ENCODE measurements around the gene PLEKHA7.

The PLEKHA7 gene

DNA sequence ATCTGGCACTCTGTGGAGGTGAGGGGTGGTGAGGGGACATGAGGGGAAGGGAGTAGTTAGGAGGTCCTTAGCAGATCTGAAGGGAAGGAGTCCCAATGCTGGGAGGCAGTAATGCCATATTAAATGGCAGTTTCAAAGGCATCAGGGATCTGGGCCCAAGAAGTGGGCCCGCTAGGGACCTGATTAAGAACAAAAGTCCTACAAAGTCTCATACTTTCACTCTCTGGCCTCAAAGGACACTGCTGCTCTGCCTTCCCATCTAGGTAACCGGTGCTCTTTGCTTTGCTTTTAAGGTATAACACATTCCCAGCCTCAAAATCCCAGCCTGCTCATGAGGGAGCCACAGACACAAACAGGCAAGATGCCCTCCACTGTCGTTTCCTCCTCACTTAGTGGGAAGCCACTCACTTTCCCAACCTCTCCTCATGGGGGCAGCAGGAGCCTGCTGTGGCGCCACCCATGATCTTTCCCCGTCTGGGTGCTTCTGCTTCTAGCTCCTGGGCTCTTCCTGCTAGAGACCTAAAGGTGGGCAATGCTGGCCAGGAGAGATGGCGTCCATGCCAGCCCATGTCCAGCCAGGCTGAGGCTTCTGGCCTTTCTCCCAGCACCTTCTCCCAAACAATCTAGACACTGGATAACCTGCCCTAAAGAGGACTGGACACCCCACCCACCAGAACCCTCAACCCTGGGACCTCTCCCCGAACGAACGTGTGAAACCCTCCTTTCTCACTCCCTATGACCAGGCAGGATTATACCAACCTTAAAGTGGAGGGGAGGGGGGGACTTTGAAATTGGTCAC is 68.3 kb downstream of the PLEKHA7 start:
- in situ Hi-C loops (cut with MboI; ENCODE audit: low sequenced_read_pairs): loop anchor here (25.0 kb wide), 1 partner anchor 116 kb away; no protein-coding TSS in a partner anchor

GRCh38 chr11:16942911-16943310 is 71.3 kb downstream of the PLEKHA7 start:
- in situ Hi-C loops (cut with MboI; ENCODE audit: low sequenced_read_pairs): loop anchor here (25.0 kb wide), 1 partner anchor 119 kb away; no protein-coding TSS in a partner anchor

DNA sequence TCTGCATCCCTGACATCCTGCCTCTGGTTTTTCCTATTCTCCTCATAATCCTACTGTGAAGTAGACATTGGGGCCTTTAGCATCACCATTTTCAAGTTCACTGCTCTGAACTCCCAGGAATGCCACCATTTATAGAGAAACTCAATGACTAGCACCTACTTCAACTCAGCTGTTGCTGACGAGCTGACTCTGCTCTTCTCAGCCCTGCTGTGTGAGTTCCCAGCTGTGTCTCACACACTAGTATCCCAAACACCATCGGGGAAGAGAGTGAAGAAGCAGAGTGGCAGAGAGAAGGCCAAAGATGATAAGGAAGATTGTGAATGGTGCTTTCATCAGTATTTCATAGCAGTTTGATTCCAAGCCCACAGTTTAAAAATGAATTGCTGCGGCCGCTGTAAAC is 71.9 kb downstream of the PLEKHA7 start:
- in situ Hi-C loops (cut with MboI; ENCODE audit: low sequenced_read_pairs): loop anchor here (25.0 kb wide), 1 partner anchor 120 kb away; no protein-coding TSS in a partner anchor

GRCh38 chr11:16941935-16942334 is 72.3 kb downstream of the PLEKHA7 start:
- in situ Hi-C loops (cut with MboI; ENCODE audit: low sequenced_read_pairs): loop anchor here (25.0 kb wide), 1 partner anchor 120 kb away; no protein-coding TSS in a partner anchor

- in situ Hi-C loops (cut with MboI; ENCODE audit: low sequenced_read_pairs): loop anchor here (25.0 kb wide), 1 partner anchor 124 kb away; no protein-coding TSS in a partner anchor
Observed at GRCh38 chr11:16938061-16938460, 76.2 kb downstream of the PLEKHA7 start.

DNA sequence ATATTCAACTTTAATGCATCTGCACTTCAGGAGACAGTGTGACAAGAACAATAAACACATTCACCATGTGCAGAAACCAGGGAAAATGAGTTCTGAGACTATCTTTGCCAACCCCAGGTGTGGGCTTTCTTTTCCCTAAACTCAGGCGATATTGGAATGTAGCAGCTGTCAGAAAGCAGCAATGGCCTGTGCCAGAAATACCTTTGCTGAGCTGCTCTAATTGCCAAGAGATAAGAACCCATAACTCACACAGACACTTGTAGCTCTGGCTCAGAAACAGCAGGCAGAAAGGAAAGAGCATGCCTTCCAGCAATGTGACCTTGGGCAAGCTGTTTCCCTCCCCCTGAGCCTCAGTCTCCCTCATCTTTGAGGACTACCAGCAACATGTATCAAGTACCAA is 77.6 kb downstream of the PLEKHA7 start:
- in situ Hi-C loops (cut with MboI; ENCODE audit: low sequenced_read_pairs): loop anchor here (25.0 kb wide), 1 partner anchor 126 kb away; no protein-coding TSS in a partner anchor

GRCh38 chr11:16935518-16936302 is 78.5 kb downstream of the PLEKHA7 start:
- in situ Hi-C loops (cut with MboI; ENCODE audit: low sequenced_read_pairs): loop anchor here (25.0 kb wide), 1 partner anchor 127 kb away; no protein-coding TSS in a partner anchor

DNA sequence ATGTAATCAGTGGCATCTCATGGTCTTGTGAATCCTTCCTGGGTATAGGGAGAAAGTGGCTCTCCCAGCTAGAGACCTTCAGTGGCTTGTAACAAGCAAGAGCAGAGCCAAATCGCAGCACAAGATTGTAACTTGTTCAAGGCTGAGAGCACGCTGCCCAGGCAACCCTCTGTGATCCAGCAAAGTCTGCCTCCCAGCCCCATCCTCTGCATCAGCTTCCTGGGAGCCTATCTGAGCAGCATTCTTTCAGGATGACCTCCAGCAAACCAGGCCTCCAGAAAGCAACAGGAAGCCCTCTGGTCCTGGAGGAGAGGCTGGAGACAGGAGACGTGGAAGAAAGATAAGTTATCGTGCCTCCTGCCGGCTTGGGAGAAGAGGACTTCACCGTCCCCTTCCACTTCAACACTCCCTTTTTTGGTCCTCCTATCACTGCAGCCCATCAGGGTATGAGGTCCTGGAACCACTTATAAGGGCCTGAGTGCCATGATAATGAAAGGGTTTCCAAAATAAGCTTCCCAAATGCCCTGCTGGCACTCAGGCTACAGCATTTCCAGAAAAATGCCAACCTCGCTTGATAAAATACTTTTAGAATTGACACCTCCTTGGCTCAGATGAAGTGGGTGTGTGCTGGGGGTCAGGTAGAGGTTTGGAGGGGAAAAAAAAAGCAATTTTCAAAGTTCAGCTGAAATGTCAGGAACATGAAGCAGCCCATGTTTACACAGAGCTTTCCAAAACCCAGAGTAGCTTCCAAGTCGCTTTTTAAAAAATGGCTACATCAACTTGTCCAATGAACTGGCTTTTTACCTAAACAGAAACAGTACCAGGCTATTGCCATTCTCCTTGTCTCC is 80.2 kb downstream of the PLEKHA7 start:
- in situ Hi-C loops (cut with MboI; ENCODE audit: low sequenced_read_pairs): loop anchor here (25.0 kb wide), 1 partner anchor 128 kb away; no protein-coding TSS in a partner anchor

DNA sequence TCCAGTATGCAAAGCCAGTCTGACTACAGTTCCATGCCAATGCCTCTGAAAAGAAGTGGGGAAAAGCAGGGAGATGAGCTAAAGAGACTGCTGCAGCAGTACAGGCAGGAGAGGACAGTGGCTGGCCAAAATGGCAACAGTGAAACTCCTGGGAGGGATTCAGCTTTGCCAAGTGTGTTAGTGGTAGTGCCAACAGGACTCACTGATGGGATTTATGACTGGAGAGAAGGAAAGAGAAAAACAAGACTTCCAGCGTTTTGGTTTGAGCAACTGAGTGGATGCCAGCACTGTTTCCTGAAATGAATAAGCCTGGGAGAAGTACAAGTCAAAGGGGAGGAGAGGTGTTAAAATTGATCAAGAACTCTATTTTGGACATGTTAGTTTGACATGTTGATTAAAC is 80.9 kb downstream of the PLEKHA7 start:
- in situ Hi-C loops (cut with MboI; ENCODE audit: low sequenced_read_pairs): loop anchor here (25.0 kb wide), 1 partner anchor 129 kb away; no protein-coding TSS in a partner anchor

- in situ Hi-C loops (cut with MboI; ENCODE audit: low sequenced_read_pairs): loop anchor here (25.0 kb wide), 1 partner anchor 134 kb away; no protein-coding TSS in a partner anchor
Observed at GRCh38 chr11:16928044-16928443, 86.2 kb downstream of the PLEKHA7 start.

GRCh38 chr11:16926883-16927626 is 87.2 kb downstream of the PLEKHA7 start:
- in situ Hi-C loops (cut with MboI; ENCODE audit: low sequenced_read_pairs): loop anchor here (25.0 kb wide), 1 partner anchor 135 kb away; no protein-coding TSS in a partner anchor

- in situ Hi-C loops (cut with MboI; ENCODE audit: low sequenced_read_pairs): loop anchor here (25.0 kb wide), 1 partner anchor 137 kb away; no protein-coding TSS in a partner anchor
Observed at GRCh38 chr11:16925561-16926065, 88.6 kb downstream of the PLEKHA7 start.

DNA sequence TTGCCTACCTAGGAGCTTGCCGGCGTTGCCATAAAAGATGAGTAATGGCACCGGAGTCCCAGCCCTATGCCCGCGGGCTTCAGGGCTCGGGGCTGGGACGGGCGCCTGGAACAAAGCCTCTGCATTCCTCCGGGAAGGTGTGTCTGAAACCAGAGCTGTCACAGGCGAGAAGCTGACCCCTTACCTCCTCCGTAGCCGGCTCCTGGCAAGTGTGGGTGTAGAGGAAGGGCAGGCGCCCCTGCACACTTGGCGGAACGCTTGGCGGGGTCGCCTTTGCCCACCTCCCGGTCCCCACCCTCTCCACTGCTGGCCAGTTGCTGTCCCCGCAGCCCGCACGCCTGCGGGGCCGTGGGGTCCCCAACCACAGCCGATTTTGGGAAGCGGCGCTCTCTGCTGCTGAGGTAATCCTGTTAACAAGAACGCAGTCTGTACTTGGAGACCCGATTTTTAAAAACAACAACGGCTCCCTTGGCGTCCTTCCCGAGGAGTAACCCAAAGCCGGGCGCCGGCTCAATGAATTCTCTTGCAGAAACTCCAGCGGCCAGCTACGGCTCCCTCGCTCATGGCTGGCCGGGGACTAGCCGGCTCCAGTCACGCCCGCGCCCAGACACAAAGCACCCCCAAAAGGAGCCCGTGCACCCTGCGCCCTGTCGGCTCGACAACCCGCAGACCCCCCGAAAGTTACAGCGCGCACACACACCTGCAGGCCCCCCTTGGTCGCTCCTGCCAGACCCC is 89.2 kb downstream of the PLEKHA7 start:
- in situ Hi-C loops (cut with MboI; ENCODE audit: low sequenced_read_pairs): loop anchor here (25.0 kb wide), 1 partner anchor 137 kb away; no protein-coding TSS in a partner anchor

GRCh38 chr11:16924462-16924825 is 89.8 kb downstream of the PLEKHA7 start:
- in situ Hi-C loops (cut with MboI; ENCODE audit: low sequenced_read_pairs): no loop called here

DNA sequence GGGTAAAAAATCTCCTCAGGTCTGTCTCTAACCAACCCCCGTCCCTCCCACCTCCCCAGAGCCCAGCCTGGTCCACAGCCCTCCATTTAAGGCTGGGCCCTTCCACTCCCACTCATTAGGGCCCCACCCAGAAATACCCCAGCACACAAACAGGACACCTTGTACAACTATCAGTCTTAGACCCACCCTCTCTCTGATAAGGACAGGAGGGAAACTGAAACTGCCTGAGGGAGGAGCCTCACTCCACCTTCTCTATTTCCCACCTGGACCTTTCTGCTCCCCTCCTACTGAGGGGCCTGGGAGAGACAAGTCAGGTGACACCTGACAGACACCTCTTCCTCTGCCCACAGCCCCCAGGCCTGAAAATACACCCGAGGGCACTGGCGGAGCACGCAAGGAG is 90.2 kb downstream of the PLEKHA7 start:
- in situ Hi-C loops (cut with MboI; ENCODE audit: low sequenced_read_pairs): no loop called here

- in situ Hi-C loops (cut with MboI; ENCODE audit: low sequenced_read_pairs): no loop called here
Observed at GRCh38 chr11:16921668-16922067, 92.5 kb downstream of the PLEKHA7 start.

DNA sequence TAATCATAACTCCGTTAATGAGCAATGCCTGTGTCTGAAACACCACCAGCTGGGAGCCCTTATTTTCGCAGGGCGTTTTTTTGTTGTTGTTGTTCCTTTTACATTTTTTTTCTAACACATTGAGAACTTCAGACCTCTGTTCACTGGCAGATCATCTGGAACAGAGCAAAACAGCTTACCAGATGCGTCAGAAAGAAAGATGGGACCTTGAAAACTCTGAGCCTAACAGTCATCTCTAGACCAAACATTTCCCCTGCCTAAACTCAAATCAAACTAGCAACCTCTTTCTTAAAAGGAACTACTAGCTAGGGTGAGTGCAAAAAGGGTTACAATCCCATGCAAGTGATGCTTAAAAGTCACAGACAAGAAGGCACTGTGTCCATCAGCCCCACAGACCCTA is 93.2 kb downstream of the PLEKHA7 start:
- in situ Hi-C loops (cut with MboI; ENCODE audit: low sequenced_read_pairs): no loop called here

GRCh38 chr11:16920559-16920958 is 93.7 kb downstream of the PLEKHA7 start:
- in situ Hi-C loops (cut with MboI; ENCODE audit: low sequenced_read_pairs): no loop called here

All from hTERT RPE-1 (cell line).